Measurements from ENCODE around the gene CDH10. TPM values are rescaled to one million over a fixed set of nuclear protein-coding genes. Genes with fewer than 3 reads are reported as not detected.

The CDH10 gene
- total and polyA plus RNA-seq, 8 donors: 4.2 TPM; not detected in 7

GRCh38 chr5:24585751-24586150 is 59.0 kb downstream of the CDH10 start:
- Histone ChIP-seq H3K4me3 (no peak overlapping the region), H3K27ac (no peak overlapping the region), H3K4me1 (no peaks in the 10 kb centered on the region), H3K27me3 (no peaks in the 10 kb centered on the region), H3K36me3 (no peaks in the 10 kb centered on the region), H3K9me3 (peaks cover 0 to 9% (median 0%) of the 10 kb centered on the region in 4 donors)
- intact Hi-C loops (cut with DNase I; ENCODE audit: low total_unique reads): no loop called here
- no peak for DNase-seq
- 79 to 85% (median 81%) methylated on average over 4 of the region's 4 CpGs for WGBS, 5 donors
- TF ChIP-seq POLR2A (IDR thresholded peaks at IDR 0.05): no peak
- no peak for TF ChIP-seq EP300 (IDR thresholded peaks at IDR 0.05)
- no peak for TF ChIP-seq POLR2AphosphoS5 (IDR thresholded peaks at IDR 0.05)
- TF ChIP-seq CTCF (IDR thresholded peaks at IDR 0.05): no peak

GRCh38 chr5:24571302-24571701 is 73.5 kb downstream of the CDH10 start:
- no peaks in the 10 kb centered on the region for H3K9me3 ChIP-seq
- H3K27ac ChIP-seq: no peak overlapping the region
- H3K4me3 ChIP-seq: no peak overlapping the region
- no peak for DNase-seq
- intact Hi-C loops (cut with DNase I; ENCODE audit: low total_unique reads): no loop called here
- no peak for TF ChIP-seq POLR2A (IDR thresholded peaks at IDR 0.05)
- TF ChIP-seq POLR2AphosphoS5 (IDR thresholded peaks at IDR 0.05): no peak
- TF ChIP-seq CTCF (IDR thresholded peaks at IDR 0.05): no peak
- TF ChIP-seq EP300 (IDR thresholded peaks at IDR 0.05): no peak
- H3K4me1 ChIP-seq: no peaks in the 10 kb centered on the region
- H3K36me3 ChIP-seq: no peaks in the 10 kb centered on the region
- no peaks in the 10 kb centered on the region for H3K27me3 ChIP-seq

GRCh38 chr5:24566933-24567332 is 77.8 kb downstream of the CDH10 start:
- Histone ChIP-seq H3K27ac (no peak overlapping the region), H3K4me3 (no peak overlapping the region), H3K9me3 (no peaks in the 10 kb centered on the region), H3K27me3 (no peaks in the 10 kb centered on the region), H3K4me1 (no peaks in the 10 kb centered on the region), H3K36me3 (no peaks in the 10 kb centered on the region)
- no peak for DNase-seq
- intact Hi-C loops (cut with DNase I; ENCODE audit: low total_unique reads): no loop called here
- TF ChIP-seq POLR2A (IDR thresholded peaks at IDR 0.05) (no peak), CTCF (IDR thresholded peaks at IDR 0.05) (no peak), POLR2AphosphoS5 (IDR thresholded peaks at IDR 0.05) (no peak), EP300 (IDR thresholded peaks at IDR 0.05) (no peak)

- Histone ChIP-seq H3K36me3 (no peaks in the 10 kb centered on the region), H3K27ac (no peak overlapping the region), H3K4me1 (no peaks in the 10 kb centered on the region), H3K27me3 (no peaks in the 10 kb centered on the region), H3K9me3 (no peaks in the 10 kb centered on the region), H3K4me3 (no peak overlapping the region)
- no peak for TF ChIP-seq CTCF (IDR thresholded peaks at IDR 0.05)
- no peak for TF ChIP-seq EP300 (IDR thresholded peaks at IDR 0.05)
- no peak for TF ChIP-seq POLR2A (IDR thresholded peaks at IDR 0.05)
- no peak for TF ChIP-seq POLR2AphosphoS5 (IDR thresholded peaks at IDR 0.05)
- intact Hi-C loops (cut with DNase I; ENCODE audit: low total_unique reads): no loop called here
- no peak for DNase-seq
- WGBS, 5 donors: 50 to 73% (median 62%) methylated on average over 4 of the region's 4 CpGs
These were observed 89.5 kb downstream of the CDH10 start for GRCh38 chr5:24555229-24555628.

Data from stomach (tissue), 9 donors.